GM12864 (cell line): ENCODE data around the gene IDUA.

ENCODE experiments used
- DNase-seq: peaks from one replicate; pipeline ENCODE4 v3.0.0-alpha.2; 2011; ENCODE audit warnings: low read depth
- H3K4me3 ChIP-seq: 2 replicates; pipeline ENCODE4 v1.5.1; 2011; ENCODE audit warnings: mild to moderate bottlenecking, low read depth, low read length, control low read depth
- TF ChIP-seq, protein P1 (sequence below): IDR thresholded peaks from 2 replicates; pipeline ENCODE4 v1.5.1; 2011; ENCODE audit warnings: low read depth, mild to moderate bottlenecking, moderate library complexity, low read length, control low read depth, inconsistent platforms; ENCODE audit errors: missing control alignments

IDUA gene

DNA sequence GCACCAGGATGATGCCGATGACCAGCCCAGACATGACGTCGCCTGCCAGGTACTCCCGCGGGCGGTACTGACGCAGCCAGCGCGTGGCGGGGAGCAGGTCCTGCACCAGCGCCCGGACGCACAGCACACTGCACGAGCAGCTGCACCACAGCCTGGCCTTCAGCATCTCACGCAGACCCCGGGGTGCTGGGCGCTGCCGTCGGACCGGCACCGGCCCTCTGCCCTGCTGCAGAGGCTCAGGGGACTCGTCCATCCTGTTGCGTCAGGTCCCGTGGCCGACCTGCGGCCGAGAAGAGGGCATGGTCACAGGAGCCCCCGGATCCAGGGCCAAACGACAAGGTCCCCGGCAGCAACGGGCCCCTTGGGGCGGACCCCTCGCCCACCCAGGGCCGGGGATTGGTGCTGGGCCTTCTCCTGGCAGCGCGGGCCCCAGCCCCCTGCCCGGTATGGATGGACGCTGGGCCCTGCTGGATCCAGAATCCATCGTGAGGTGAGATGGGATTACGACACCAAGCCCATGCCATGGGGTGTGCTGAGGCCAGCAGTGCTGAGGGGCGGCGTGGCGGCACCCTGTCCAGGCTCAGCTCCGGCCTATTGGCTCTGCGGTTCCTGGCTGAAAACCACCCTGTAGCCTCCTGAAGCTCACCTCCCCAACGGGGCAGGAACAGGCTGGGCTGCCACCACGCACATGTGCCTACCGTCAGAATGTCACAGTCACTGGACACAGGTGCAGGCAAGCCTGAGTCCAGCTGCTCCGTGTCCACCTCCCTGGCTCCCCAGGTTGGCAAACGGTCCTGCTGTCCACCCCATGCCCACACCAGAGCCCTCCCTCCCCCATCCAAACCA is 4.8 kb downstream of the IDUA start:
- TF ChIP-seq, protein P1, sequence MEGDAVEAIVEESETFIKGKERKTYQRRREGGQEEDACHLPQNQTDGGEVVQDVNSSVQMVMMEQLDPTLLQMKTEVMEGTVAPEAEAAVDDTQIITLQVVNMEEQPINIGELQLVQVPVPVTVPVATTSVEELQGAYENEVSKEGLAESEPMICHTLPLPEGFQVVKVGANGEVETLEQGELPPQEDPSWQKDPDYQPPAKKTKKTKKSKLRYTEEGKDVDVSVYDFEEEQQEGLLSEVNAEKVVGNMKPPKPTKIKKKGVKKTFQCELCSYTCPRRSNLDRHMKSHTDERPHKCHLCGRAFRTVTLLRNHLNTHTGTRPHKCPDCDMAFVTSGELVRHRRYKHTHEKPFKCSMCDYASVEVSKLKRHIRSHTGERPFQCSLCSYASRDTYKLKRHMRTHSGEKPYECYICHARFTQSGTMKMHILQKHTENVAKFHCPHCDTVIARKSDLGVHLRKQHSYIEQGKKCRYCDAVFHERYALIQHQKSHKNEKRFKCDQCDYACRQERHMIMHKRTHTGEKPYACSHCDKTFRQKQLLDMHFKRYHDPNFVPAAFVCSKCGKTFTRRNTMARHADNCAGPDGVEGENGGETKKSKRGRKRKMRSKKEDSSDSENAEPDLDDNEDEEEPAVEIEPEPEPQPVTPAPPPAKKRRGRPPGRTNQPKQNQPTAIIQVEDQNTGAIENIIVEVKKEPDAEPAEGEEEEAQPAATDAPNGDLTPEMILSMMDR, result no peak
- no peak overlapping the region for H3K4me3 ChIP-seq
- DNase-seq, result no peak

DNA sequence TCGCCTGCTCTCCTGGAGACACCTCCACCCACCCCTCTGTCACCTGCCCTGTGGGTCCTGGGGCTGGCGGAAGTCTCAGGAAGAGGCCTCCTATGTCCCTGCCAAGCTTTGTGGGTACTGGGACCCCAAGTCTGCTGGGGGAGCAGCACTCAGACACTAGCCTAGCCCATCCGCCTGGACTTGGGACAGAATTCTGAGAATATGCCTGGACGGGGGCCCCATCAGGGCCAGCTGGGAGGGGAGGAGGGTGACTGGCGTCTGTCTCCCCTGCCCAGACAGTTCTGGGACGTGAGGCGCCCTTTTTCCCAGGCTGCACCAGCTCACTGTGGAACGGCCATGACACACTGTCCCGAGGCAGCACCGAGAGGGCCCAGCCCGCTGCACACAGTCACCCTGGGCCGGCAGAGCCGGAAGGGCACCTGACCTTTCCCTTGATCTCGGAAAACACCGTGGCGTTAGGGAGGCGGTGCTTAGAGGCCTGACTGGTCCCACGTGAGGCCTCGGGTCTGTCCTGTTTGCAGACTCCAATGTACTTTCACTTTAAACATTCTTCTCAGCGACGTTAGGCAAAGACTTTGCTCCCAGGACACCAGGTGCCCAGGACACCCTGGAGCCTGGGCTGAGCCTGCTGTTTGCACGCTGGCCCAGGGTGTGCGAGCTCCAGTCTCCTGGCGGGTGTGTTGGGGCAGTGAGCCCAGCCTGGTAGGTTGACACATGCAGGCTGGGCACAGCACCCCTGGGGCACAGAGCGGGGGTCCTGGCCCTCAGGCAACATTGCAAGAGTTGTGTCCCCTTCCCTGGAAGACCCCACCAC is 5.7 kb downstream of the IDUA start:
- DNase-seq, result no peak
- TF ChIP-seq, protein P1, result no peak
- no peak overlapping the region for H3K4me3 ChIP-seq

DNA sequence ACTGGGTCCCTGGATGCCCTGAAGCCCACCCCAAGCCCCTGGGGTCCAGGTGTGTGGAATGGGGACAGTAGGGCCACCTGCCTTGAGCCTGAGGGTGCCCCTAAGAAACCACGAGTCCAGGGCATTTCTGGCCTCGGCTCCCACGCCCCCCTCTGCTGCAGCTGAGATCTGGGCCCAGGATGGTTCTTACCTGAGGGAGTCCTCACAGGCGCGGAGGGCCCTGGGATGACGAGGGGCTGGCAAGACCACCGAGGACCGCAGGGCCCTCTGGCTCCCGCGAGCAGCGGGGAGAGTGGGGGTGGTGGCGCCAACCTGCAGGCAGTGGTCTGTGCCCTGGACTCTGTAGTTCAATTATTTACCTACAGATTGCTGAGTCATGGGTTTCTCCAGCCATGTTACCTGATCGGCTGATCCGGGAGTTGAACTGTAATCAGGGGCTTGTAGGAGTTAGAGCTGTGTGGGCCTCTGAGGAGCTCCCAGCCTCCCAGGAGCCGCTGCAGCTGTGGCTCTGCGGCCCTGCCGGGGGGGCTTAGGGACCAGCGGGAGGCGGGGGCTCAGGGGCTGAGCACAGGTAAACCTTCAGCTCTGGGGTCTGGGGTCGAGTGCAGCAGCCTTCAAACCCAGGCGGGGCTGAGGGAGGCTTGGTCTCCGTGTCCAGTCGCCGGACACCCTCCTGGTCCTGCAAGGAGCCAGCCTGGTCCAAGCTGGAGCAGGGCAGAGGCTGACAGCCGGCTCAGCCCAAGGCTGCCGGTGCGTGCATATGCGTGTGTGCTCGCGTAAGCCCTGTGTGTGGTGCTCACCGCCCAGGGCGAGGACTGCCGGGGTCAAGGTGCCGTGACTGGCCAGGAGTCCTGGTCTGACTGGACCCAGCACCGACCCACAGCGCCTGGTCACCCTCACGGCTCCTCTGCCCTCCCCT is 6.5 kb downstream of the IDUA start, which contains the start of gene SLC26A1:
Gene SLC26A1 (minus strand): TSS at position 294 of the 919 bp plus-strand sequence. CDS start 1,701 bp downstream, outside the sequence.
- H3K4me3 ChIP-seq, result no peak within 1 kb of the TSS
- TF ChIP-seq, protein P1, result no peak
- no peak for DNase-seq

DNA sequence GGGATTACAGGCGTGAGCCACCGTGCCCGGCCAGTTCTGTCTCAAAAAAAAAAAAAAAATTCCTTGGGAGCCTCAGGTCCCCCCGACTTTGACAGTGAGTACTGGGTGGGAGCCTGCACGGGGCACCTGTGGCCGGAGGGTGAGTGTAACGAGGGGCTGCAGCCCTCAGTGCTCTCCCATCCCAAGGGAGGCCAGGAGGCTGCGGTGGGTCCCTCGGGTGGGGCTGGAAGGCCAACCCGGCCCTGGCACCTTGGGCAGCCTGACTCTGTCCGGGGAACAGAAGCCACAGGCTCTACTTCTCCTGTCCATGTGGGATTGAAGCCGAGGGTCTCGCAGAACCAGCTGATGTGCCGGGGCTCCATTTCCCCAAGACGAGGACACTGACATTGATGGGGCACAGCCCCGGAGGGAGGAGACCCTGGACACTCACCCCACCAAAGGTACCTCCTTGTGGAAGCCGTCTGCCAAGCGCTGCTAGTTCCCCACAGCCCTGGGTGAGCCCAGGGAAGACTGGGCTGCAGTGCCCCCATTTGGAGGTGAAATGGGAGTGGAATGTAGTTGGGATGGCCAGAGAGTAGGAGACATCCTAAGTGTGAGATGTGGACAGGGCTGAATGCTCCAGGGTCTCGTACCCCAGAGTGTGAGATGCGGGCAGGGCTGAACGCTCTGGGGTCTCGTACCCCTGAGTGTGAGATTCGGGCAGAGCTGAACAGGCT is 8.6 kb downstream of the IDUA start:
- H3K4me3 ChIP-seq, result no peak overlapping the region
- DNase-seq, result no peak
- TF ChIP-seq, protein P1, result no peak

DNA sequence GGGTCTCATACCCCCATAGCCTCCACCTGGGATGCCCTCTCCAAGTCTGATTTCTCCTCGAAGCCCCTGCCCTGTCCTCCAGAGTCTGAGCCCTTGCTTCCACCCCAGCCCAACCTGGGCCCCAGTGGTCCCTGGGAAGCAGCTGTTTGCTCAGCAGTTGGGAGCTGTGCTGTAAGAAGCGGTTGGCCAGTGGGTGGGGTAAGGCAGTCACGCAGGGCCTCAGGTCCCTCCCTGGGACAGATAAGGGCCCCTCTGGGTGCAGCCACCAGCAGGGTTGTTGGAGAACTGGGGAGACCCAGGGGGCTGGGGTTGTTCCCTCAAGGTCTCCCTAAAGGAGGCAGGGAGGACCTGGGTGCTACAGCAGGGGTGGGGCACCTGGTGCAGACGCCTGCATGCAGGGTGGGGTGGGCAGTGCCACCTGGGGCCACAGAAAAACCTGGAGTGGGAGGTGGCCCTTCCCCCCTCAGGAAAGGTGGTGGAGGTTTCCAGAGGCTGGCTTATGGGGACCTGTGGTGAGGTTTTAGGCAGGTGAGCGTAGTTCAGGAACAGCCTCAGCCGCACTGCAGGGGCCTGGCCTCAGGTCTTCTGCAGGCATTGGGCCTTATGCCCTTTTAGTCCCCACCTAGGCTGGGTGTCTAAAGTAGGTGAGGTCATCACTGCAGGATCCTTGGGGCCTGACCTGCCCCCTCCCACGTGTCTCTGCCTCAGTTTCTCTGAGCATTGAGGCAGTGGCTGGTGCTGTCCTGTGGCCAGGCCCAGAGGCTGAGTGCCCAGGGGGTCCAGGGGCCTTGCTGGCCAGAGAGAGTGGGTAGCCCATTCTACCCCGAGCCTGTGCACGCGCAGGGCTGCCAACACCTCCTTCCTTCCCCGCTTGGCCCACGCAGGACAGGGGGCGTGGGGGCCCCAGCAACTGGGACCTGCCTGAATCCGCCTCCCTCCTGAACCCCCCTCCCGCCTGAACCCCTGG is 9.5 kb downstream of the IDUA start:
- TF ChIP-seq, protein P1, result no peak
- DNase-seq, result no peak
- no peak overlapping the region for H3K4me3 ChIP-seq
